Measurements from ENCODE around the gene GRID2IP.

The GRID2IP gene

DNA sequence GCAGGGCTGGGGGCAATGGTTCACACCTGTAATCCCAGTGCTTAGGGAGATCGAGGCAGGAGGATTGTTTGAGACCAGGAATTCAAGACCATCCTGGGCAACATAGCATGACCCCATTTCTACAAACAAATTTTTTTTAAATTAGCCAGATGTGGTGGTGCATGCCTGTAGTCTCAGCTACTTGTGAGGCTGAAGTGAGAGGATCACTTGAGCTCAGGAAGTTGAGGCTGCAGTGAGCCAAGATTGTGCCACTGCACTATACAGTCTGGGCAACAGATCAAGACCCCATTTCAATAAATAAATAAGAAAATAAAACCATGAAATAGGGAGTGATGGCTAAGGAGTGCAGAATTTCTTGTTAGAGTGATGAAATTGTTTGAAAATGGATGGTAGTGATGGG, 8.9 kb downstream of the GRID2IP start:
- POLR2A ChIA-PET: no interaction called here
- no peak overlapping the region for H3K4me3 ChIP-seq (ENCODE audit: low read depth, low read length)
- H3K27ac ChIP-seq (ENCODE audit: extremely low read depth, low read depth, low read length): no peak overlapping the region
- H3K36me3 ChIP-seq (ENCODE audit: control insufficient read depth in 2 of 2, insufficient read depth in 1 of 2, low read length in 2 of 2): no peaks in the 10 kb centered on the region
- no peaks in the 10 kb centered on the region for H3K9me3 ChIP-seq (ENCODE audit: control insufficient read depth, insufficient read depth, low read depth, low read length)
- CTCF ChIA-PET: interaction anchor here (0.6 to 0.7 kb wide), 2 partner anchors 382 to 703 kb away, joined by 3 to 5 read pairs; no protein-coding TSS in a partner anchor
- no peaks in the 10 kb centered on the region for H3K4me1 ChIP-seq (ENCODE audit: control insufficient read depth, insufficient read depth, low read length)
- TF ChIP-seq ZNF121 (tag by site-specific recombination; IDR thresholded peaks at IDR 0.05) (peak; percentile 72; the same call in 1 of the 2 replicates), WT1 (tag by site-specific recombination; IDR thresholded peaks at IDR 0.05) (no peak), ZNF416 (tag by site-specific recombination; IDR thresholded peaks at IDR 0.05) (no peak), MEIS1 (CRISPR knock-in tag; IDR thresholded peaks at IDR 0.05; ENCODE audit: borderline replicate concordance) (no peak)
- TF ChIP-seq, protein P1, sequence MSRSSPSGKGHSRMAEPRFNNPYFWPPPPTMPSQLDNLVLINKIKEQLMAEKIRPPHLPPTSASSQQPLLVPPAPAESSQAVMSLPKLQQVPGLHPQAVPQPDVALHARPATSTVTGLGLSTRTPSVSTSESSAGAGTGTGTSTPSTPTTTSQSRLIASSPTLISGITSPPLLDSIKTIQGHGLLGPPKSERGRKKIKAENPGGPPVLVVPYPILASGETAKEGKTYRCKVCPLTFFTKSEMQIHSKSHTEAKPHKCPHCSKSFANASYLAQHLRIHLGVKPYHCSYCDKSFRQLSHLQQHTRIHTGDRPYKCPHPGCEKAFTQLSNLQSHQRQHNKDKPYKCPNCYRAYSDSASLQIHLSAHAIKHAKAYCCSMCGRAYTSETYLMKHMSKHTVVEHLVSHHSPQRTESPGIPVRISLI (tag by site-specific recombination; IDR thresholded peaks at IDR 0.05): no peak
- TF ChIP-seq, protein P2, sequence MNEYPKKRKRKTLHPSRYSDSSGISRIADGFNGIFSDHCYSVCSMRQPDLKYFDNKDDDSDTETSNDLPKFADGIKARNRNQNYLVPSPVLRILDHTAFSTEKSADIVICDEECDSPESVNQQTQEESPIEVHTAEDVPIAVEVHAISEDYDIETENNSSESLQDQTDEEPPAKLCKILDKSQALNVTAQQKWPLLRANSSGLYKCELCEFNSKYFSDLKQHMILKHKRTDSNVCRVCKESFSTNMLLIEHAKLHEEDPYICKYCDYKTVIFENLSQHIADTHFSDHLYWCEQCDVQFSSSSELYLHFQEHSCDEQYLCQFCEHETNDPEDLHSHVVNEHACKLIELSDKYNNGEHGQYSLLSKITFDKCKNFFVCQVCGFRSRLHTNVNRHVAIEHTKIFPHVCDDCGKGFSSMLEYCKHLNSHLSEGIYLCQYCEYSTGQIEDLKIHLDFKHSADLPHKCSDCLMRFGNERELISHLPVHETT (tag by site-specific recombination; IDR thresholded peaks at IDR 0.05): no peak
- TF ChIP-seq, protein P3, sequence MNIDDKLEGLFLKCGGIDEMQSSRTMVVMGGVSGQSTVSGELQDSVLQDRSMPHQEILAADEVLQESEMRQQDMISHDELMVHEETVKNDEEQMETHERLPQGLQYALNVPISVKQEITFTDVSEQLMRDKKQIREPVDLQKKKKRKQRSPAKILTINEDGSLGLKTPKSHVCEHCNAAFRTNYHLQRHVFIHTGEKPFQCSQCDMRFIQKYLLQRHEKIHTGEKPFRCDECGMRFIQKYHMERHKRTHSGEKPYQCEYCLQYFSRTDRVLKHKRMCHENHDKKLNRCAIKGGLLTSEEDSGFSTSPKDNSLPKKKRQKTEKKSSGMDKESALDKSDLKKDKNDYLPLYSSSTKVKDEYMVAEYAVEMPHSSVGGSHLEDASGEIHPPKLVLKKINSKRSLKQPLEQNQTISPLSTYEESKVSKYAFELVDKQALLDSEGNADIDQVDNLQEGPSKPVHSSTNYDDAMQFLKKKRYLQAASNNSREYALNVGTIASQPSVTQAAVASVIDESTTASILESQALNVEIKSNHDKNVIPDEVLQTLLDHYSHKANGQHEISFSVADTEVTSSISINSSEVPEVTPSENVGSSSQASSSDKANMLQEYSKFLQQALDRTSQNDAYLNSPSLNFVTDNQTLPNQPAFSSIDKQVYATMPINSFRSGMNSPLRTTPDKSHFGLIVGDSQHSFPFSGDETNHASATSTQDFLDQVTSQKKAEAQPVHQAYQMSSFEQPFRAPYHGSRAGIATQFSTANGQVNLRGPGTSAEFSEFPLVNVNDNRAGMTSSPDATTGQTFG (tag by site-specific recombination; IDR thresholded peaks at IDR 0.05; ENCODE audit: borderline replicate concordance): no peak

DNA sequence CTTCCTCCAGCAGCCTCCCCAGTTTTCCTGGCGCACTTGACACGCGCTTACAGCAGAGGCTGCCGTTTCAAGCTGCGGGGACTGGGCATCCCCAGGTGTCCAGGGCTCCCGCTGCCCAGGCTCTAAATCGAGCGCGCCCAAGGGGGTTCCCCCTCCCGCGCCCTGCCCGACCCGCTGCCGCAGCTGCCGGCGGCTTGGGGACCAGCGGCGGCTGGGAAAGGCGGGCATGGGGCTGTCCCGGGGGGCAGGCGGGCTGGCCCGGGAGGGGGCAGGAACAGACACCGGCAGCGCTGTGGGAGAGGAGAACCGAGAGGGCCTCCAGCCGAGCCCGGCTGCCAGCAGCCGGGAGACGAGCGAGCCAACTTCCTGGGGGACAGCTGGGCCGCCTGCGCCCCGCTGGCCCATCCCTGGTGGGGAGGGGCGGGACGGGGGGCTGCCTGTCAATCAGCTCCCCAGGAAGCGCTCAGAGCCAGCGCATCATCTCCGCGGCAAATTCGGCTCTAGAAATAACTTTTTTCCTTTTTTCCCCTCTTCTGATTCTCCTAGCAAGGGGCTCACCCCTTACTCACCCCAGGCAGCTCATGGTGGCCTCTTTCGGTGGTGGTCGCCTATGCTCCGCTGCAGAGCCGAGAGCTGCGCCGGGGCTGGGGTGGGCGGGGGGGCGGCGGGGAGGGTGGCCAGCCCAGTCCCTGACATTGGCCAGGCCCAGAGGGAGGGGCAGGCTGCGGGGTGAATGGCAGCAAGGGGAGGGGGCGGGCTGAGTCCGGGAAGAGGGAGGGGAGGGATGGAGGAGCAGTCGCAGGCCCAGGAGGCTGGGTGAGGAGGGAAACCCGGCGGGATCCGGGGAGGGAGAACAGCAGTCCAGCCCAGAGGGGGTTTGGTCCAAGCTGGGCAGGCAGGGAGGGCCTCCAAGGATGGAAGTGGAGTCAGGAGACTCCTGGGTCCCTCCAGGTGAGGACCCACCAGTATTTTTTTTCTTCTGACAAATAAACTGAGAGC, 14.7 kb downstream of the GRID2IP start:
- no peaks in the 10 kb centered on the region for H3K4me1 ChIP-seq (ENCODE audit: control insufficient read depth, insufficient read depth, low read length)
- ChIA-PET POLR2A (no interaction called here), CTCF (interaction anchor here (0.6 to 1.5 kb wide), 3 partner anchors 18 to 39 kb away, joined by 3 to 5 read pairs (median 4); no protein-coding TSS in a partner anchor)
- H3K9me3 ChIP-seq (ENCODE audit: control insufficient read depth, insufficient read depth, low read depth, low read length): no peaks in the 10 kb centered on the region
- no peaks in the 10 kb centered on the region for H3K36me3 ChIP-seq (ENCODE audit: control insufficient read depth in 2 of 2, insufficient read depth in 1 of 2, low read length in 2 of 2)
- H3K4me3 ChIP-seq (ENCODE audit: low read depth, low read length): no peak overlapping the region
- TF ChIP-seq SCRT2 (tag by site-specific recombination; IDR thresholded peaks at IDR 0.05) (no peak), SP2 (tag by site-specific recombination; IDR thresholded peaks at IDR 0.05) (peak; percentile 28)
- H3K27ac ChIP-seq (ENCODE audit: extremely low read depth, low read depth, low read length): no peak overlapping the region

DNA sequence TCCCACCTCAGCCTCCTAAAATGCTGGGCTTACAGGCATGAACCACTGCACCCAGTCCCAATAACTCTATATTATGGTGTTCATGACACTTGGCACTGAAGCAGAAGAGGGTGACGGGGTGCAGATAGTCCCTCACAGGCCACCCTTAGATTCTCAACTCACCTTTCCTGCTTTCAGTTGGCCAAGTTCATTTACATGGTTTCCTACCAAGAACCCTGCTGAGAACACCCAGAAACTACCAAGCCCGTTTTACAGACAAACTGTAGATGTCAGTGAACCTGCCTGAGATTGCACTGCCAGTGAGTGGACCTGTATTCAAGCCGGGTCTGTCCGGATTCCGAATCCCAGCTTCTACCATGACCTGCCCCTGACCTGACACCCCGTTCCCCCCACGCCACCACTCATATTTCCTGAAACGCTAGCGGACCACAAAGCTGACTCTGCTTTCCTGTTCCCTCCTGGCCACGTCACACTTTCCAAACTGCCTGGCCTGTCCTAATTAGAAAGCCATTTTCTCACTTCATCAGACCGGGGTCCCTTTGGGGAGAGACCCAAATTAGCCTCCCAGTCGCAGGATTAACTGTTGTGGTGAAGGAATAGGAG, 17.3 kb downstream of the GRID2IP start:
- ChIA-PET CTCF (interaction anchor here (1.4 kb wide), 1 partner anchor 9 kb away, joined by 4 read pairs; no protein-coding TSS in a partner anchor), POLR2A (no interaction called here)
- H3K27ac ChIP-seq (ENCODE audit: extremely low read depth, low read depth, low read length): no peak overlapping the region

More for the DNA sequence above, 17.3 kb downstream of the GRID2IP start:
- no peaks in the 10 kb centered on the region for H3K9me3 ChIP-seq (ENCODE audit: control insufficient read depth, insufficient read depth, low read depth, low read length)
- H3K4me3 ChIP-seq (ENCODE audit: low read depth, low read length): no peak overlapping the region
- H3K36me3 ChIP-seq (ENCODE audit: control insufficient read depth in 2 of 2, insufficient read depth in 1 of 2, low read length in 2 of 2): no peaks in the 10 kb centered on the region
- no peaks in the 10 kb centered on the region for H3K4me1 ChIP-seq (ENCODE audit: control insufficient read depth, insufficient read depth, low read length)
- TF ChIP-seq KLF1 (tag by site-specific recombination; IDR thresholded peaks at IDR 0.05) (no peak), ZNF561 (tag by site-specific recombination; IDR thresholded peaks at IDR 0.05; ENCODE audit: borderline replicate concordance) (no peak), ZNF132 (tag by site-specific recombination; IDR thresholded peaks at IDR 0.05; ENCODE audit: borderline replicate concordance) (no peak)
- TF ChIP-seq, protein P4, sequence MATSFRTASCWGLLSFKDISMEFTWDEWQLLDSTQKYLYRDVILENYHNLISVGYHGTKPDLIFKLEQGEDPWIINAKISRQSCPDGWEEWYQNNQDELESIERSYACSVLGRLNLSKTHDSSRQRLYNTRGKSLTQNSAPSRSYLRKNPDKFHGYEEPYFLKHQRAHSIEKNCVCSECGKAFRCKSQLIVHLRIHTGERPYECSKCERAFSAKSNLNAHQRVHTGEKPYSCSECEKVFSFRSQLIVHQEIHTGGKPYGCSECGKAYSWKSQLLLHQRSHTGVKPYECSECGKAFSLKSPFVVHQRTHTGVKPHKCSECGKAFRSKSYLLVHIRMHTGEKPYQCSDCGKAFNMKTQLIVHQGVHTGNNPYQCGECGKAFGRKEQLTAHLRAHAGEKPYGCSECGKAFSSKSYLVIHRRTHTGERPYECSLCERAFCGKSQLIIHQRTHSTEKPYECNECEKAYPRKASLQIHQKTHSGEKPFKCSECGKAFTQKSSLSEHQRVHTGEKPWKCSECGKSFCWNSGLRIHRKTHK (tag by site-specific recombination; IDR thresholded peaks at IDR 0.05): no peak

Data from HEK293 (cell line).